ENCODE data around the gene KCTD5.

Gene KCTD5

DNA sequence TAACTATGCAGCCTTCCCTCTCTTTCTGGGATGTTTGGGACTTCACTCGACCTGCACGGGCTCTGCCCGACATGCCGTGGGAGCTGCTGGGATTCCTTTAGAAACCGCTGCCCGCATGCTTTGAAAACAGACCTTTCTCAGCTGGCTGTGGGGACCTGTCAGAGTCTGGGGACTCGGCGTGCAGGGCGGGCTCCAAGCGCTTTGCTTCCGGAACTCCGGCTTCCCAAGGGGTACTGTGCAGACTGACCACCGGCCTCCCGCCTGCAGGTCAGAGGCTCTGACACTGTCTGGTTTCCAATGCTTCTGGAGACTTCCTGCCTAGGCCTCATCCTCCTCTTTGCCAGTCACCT is 25.9 kb downstream of the KCTD5 start:
- no peak for DNase-seq
- no peak overlapping the region for H3K27ac ChIP-seq
- no peak overlapping the region for H3K4me3 ChIP-seq
- TF ChIP-seq, protein P1, sequence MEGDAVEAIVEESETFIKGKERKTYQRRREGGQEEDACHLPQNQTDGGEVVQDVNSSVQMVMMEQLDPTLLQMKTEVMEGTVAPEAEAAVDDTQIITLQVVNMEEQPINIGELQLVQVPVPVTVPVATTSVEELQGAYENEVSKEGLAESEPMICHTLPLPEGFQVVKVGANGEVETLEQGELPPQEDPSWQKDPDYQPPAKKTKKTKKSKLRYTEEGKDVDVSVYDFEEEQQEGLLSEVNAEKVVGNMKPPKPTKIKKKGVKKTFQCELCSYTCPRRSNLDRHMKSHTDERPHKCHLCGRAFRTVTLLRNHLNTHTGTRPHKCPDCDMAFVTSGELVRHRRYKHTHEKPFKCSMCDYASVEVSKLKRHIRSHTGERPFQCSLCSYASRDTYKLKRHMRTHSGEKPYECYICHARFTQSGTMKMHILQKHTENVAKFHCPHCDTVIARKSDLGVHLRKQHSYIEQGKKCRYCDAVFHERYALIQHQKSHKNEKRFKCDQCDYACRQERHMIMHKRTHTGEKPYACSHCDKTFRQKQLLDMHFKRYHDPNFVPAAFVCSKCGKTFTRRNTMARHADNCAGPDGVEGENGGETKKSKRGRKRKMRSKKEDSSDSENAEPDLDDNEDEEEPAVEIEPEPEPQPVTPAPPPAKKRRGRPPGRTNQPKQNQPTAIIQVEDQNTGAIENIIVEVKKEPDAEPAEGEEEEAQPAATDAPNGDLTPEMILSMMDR (IDR thresholded peaks at IDR 0.05): no peak
- H3K4me1 ChIP-seq: no peaks in the 10 kb centered on the region
- no peaks in the 10 kb centered on the region for H3K27me3 ChIP-seq
- intact Hi-C loops (cut with DNase I; ENCODE audit: low total_unique reads): no loop called here
- H3K36me3 ChIP-seq: peaks cover 31 to 71% (median 62%) of the 10 kb centered on the region in 3 donors
- no peaks in the 10 kb centered on the region for H3K9me3 ChIP-seq

DNA sequence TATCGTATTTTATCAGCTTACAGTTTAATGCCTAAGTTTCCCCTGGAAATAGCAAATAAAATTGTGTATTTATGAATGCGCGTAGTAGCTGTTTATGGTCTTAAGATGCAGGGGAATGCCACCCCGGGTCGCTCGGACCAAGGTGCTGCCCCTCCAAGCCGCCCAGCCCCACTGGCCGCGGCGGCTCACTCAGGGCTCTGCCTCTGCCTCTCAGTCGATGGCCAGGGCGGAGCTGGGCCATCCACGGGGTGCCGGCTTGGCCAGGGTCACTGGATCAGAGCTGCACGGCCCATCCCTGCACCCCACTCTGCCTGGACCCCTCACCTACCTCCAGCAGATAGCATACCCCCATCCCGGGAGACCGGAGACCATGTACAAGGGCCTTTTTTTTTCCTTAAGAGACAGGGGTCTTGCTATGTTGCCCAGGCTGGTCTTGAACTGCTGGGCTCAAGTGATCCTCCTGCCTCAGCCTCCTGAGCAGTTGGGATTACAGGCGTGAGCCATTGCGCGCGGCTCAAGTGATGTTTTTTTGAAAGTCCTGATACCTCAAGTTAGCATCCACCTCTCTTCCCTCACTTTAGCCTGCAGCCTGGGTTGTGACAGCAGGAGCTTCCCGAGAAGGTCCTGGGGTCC is 26.7 kb downstream of the KCTD5 start:
- TF ChIP-seq, protein P1 (IDR thresholded peaks at IDR 0.05): no peak
- Histone ChIP-seq H3K9me3 (no peaks in the 10 kb centered on the region), H3K27me3 (no peaks in the 10 kb centered on the region), H3K4me3 (no peak overlapping the region), H3K27ac (no peak overlapping the region), H3K36me3 (peaks cover 30 to 63% (median 56%) of the 10 kb centered on the region in 3 donors), H3K4me1 (no peaks in the 10 kb centered on the region)
- no peak for DNase-seq
- intact Hi-C loops (cut with DNase I; ENCODE audit: low total_unique reads): no loop called here

DNA sequence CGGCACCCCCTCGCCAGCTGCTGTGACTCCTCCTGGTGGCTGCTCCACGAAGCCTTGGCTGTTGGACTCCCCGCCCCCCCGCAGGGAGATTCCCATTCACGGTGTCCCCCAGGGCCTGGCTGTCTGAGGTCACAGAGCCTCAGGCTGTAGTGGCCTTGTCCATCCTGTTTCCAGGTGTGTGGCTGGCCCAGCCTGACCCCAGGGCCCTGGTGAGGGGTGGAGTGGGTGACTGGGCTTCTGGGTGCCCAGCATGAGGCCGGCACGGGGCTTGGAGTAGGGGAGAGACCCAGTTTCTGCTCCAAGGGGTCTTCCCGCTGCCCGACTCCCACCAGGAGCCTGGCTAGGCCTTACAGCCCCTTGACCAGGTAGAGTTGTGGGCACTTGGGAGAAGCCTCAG is 27.3 kb downstream of the KCTD5 start:
- TF ChIP-seq, protein P1 (IDR thresholded peaks at IDR 0.05): no peak
- no peaks in the 10 kb centered on the region for H3K27me3 ChIP-seq
- H3K27ac ChIP-seq: no peak overlapping the region
- intact Hi-C loops (cut with DNase I; ENCODE audit: low total_unique reads): no loop called here
- H3K36me3 ChIP-seq: peaks cover 30 to 58% (median 51%) of the 10 kb centered on the region in 3 donors
- no peaks in the 10 kb centered on the region for H3K9me3 ChIP-seq
- no peaks in the 10 kb centered on the region for H3K4me1 ChIP-seq
- no peak overlapping the region for H3K4me3 ChIP-seq
- no peak for DNase-seq

DNA sequence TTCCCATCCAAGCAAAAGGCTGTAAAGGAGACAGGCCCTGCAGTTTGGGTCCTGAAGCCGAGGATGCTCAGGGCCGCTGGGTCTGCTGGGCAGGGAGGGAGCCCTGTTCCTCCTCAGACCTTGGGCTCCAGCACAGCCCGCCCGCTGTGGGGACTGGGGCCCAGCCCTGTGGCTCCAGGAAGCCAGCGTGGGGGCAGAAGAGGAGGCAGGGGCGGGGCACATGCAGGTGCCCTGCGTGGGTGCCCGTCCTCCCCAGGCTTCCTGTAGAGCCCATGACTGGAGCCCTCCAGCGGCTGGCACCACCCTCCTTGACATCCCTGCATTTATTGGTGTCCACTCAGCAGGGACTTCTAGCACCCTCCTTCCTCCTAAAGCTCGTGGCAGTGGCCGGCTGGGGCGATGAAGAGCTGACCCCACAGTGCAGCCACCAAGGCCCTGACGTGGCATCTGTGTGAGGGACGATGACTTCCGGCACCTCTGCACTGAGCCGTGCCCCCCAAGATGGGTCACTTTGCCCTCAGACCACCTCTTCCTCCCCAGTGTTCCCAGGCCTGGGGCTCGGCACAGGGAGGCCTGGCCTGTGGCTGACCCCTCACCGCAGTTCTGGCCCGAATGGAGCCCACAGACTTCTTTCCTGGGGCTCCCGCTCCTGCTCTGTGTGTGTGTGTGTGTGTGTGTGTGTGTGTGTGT is 27.8 kb downstream of the KCTD5 start:
- Histone ChIP-seq H3K27ac (no peak overlapping the region), H3K4me3 (no peak overlapping the region), H3K4me1 (no peaks in the 10 kb centered on the region), H3K9me3 (no peaks in the 10 kb centered on the region), H3K27me3 (peaks cover 0 to 1% of the 10 kb centered on the region in 2 donors), H3K36me3 (peaks cover 28 to 52% (median 45%) of the 10 kb centered on the region in 3 donors)
- TF ChIP-seq, protein P1 (IDR thresholded peaks at IDR 0.05): no peak
- peak in 1 of 2 donors; percentile 58 for DNase-seq
- intact Hi-C loops (cut with DNase I; ENCODE audit: low total_unique reads): no loop called here

DNA sequence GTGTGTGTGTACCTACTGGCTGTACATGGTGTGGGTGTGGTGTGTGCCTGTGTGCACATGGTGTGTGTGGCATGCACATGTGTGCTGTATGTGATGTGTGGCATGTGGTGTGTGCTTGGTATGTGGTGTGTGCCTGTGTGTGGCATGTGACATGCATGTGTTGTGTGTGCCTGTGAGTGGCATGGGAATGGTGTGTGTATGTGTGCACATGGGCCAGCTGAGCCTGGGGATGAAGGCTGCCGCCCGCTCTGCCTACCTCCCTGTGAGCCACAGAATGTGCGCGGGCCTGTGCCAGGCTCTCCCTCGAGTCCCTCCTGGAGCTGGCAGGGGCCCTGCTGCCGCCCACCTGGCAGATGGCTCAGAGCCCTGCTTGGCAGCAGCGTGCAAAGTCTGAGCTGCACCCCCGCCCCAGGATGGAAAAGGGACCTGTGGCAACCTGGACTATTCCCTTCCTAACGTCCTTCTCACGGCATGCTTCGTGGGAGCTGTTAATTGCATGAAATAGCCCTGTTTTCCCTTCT is 28.4 kb downstream of the KCTD5 start:
- Histone ChIP-seq H3K4me3 (no peak overlapping the region), H3K9me3 (no peaks in the 10 kb centered on the region), H3K27me3 (peaks cover 0 to 7% of the 10 kb centered on the region in 2 donors), H3K4me1 (peaks cover 0 to 5% (median 2%) of the 10 kb centered on the region in 4 donors), H3K27ac (no peak overlapping the region), H3K36me3 (peaks cover 22 to 46% (median 39%) of the 10 kb centered on the region in 3 donors)
- TF ChIP-seq, protein P1 (IDR thresholded peaks at IDR 0.05): no peak
- intact Hi-C loops (cut with DNase I; ENCODE audit: low total_unique reads): no loop called here
- DNase-seq: no peak
